K562 (cell line): ENCODE data around the gene NKX1-2. TPM values are rescaled to one million over a fixed set of nuclear protein-coding genes. Genes with fewer than 3 reads are reported as not detected.

Experiments
- CXXC5 ChIP-seq: fragments of 250-450 bp; sonication (Bioruptor Pico); IDR thresholded peaks from 2 replicates; pipeline ENCODE4 v1.8.0; 2022; ENCODE audit warnings: inconsistent platforms, mild to moderate bottlenecking, moderate library complexity
- E2F4 ChIP-seq: sonication (generic); formaldehyde crosslinking; IDR thresholded peaks from 2 replicates; pipeline ENCODE4 v1.8.0; 2022; ENCODE audit warnings: mild to moderate bottlenecking, low read depth, missing genetic modification reagents
- GTF3C2 ChIP-seq: IDR thresholded peaks from 3 replicates; pipeline ENCODE4 v1.6.1; 2011; ENCODE audit warnings: borderline replicate concordance, mild to moderate bottlenecking, moderate library complexity; ENCODE audit not compliant: insufficient read length; ENCODE audit errors: extremely low read depth
- NR2F6 ChIP-seq: fragments of 450-650 bp; formaldehyde crosslinking; IDR thresholded peaks from 2 replicates; pipeline ENCODE4 v1.4.0; 2020; ENCODE audit warnings: mild to moderate bottlenecking
- PTTG1 ChIP-seq: fragments of 450-650 bp; IDR thresholded peaks from 2 replicates; pipeline ENCODE4 v1.6.1; 2016; ENCODE audit warnings: low read depth, mild to moderate bottlenecking, missing genetic modification characterization, missing compliant biosample characterization
- SIN3A ChIP-seq, 2 experiments: fragments of 150-350 bp in 1 of 2; IDR thresholded peaks; 2 replicates each; pipeline ENCODE4 v1.6.1; 2011 to 2016; ENCODE audit warnings: borderline replicate concordance in 2 of 2, low read depth in 2 of 2, low read length in 2 of 2, mild to moderate bottlenecking in 2 of 2, moderate library complexity in 2 of 2; ENCODE audit not compliant: control insufficient read depth in 1 of 2
- TAF7 ChIP-seq: fragments of 450-650 bp; IDR thresholded peaks from 2 replicates; pipeline ENCODE4 v1.6.1; 2016; ENCODE audit warnings: missing genetic modification characterization, missing compliant biosample characterization
- ZSCAN32 ChIP-seq: fragments of 450-650 bp; formaldehyde crosslinking; IDR thresholded peaks from 2 replicates; pipeline ENCODE4 v1.4.0; 2020; ENCODE audit warnings: mild to moderate bottlenecking, moderate library complexity
- polyA plus RNA-seq, 8 experiments: library from polyadenylated mRNA; depleted of rRNA in 4 of 8; stranded (reverse) in 5 of 8; unstranded in 3 of 8; fragments of >200 nt; fragmentation: Nextera tagmentation in 2 of 8; fragmentation: Illumina TruSeq in 1 of 8; extraction: Ambion mirVana in 2 of 8; extraction: Trizol in 1 of 8; gene quantifications; 2 replicates each; pipeline versions ENCODE4 v1.2.1 to v1.2.3, GENCODE V29; 2011 to 2014; ENCODE audit warnings: inconsistent platforms in 1 of 8, missing spikeins in 1 of 8
- total RNA-seq, 7 experiments: library from RNA; depleted of rRNA in 6 of 7; stranded (reverse); fragments of >200 nt in 6 of 7; fragmentation: Illumina TruSeq in 2 of 7; extraction: Trizol in 2 of 7; gene quantifications; 2 replicates each; pipeline versions ENCODE4 v1.2.1 to v1.2.3, GENCODE V29; 2011 to 2021; ENCODE audit warnings: low replicate concordance in 1 of 7

The NKX1-2 gene
- total and polyA plus RNA-seq, 9 of the 15 experiments (the other 6 are each of a cell fraction or from before 2014, with no cell fraction given), result not detected

- TF ChIP-seq GTF3C2 (no peak), CXXC5 (CRISPR knock-in tag) (no peak), PTTG1 (tag) (no peak), SIN3A (IDR thresholded peaks at IDR 0.05; ENCODE audit: borderline replicate concordance in 2 of 2, control insufficient read depth in 1 of 2, low read depth in 2 of 2, low read length in 2 of 2) (no peak), ZSCAN32 (no peak), NR2F6 (CRISPR knock-in tag) (no peak), E2F4 (CRISPR knock-in tag) (no peak), TAF7 (tag) (no peak)
Measured at GRCh38 chr10:124476043-124476725, 26.3 kb upstream of the NKX1-2 start (continued).
